Measurements from ENCODE around the gene CC2D2B.

CC2D2B gene

GRCh38 chr10:96082153-96082552 lies 174.4 kb downstream of the CC2D2B start:
- Histone ChIP-seq H3K27ac (ENCODE audit: low read depth, low read length, severe bottlenecking) (no peak overlapping the region), H3K4me1 (ENCODE audit: control insufficient read depth, insufficient read depth, low read length, poor library complexity, severe bottlenecking) (no peaks in the 10 kb centered on the region), H3K4me3 (ENCODE audit: extremely low read depth, insufficient read depth, low read length, poor library complexity, severe bottlenecking) (no peak overlapping the region), H3K9me3 (ENCODE audit: control insufficient read depth, low read length) (no peaks in the 10 kb centered on the region), H3K36me3 (ENCODE audit: control insufficient read depth, insufficient read depth, low read length) (no peaks in the 10 kb centered on the region)
- WGBS, 2 experiments (ENCODE audit: insufficient coverage in 2 of 2) = 90 to 100% methylated on average over 2 of the region's 2 CpGs

Measured in mesodermal cell (in vitro differentiated cells).